H1 (cell line): ENCODE results near the gene TAF5.

Source experiments
- CBX8 ChIP-seq: fragments of 300-800, 300-1000 bp; sonication (generic); IDR thresholded peaks from 2 replicates; pipeline ENCODE4 v1.7.1; 2016; ENCODE audit warnings: low read depth, low read length, borderline replicate concordance
- CEBPB ChIP-seq: IDR thresholded peaks from 2 replicates; pipeline ENCODE4 v1.6.1; 2012; ENCODE audit warnings: low read depth, low read length
- EP300 ChIP-seq, 2 experiments: IDR thresholded peaks; 1 replicate in 1 of 2; 2 replicates in 1 of 2; pipeline ENCODE4 v1.6.1; 2011 to 2012; ENCODE audit warnings: low read depth in 2 of 2, low read length in 2 of 2, mild to moderate bottlenecking in 2 of 2, borderline replicate concordance in 1 of 2, inconsistent platforms in 1 of 2, moderate library complexity in 1 of 2
- JUND ChIP-seq: IDR thresholded peaks from 2 replicates; pipeline ENCODE4 v1.6.1; 2011; ENCODE audit warnings: mild to moderate bottlenecking, improper control_type of control experiment, low read length
- KDM1A ChIP-seq: fragments of 200-600, 300-600 bp; sonication (generic); IDR thresholded peaks from 2 replicates; pipeline ENCODE4 v1.7.1; 2016; ENCODE audit warnings: mild to moderate bottlenecking, low read length, borderline replicate concordance
- MAFK ChIP-seq: IDR thresholded peaks from 2 replicates; pipeline ENCODE4 v1.6.1; 2012; ENCODE audit warnings: low read depth, mild to moderate bottlenecking, improper control_type of control experiment, low read length
- NANOG ChIP-seq: IDR thresholded peaks from 2 replicates; pipeline ENCODE4 v1.6.1; 2011; ENCODE audit warnings: low read length, low read depth, mild to moderate bottlenecking, inconsistent platforms; ENCODE audit not compliant: insufficient read depth, poor library complexity, severe bottlenecking
- POLR2A ChIP-seq, 2 experiments: IDR thresholded peaks; 1 replicate in 1 of 2; 2 replicates in 1 of 2; pipeline ENCODE4 v1.6.1; 2011; ENCODE audit warnings: low read depth in 2 of 2, low read length in 2 of 2, mild to moderate bottlenecking in 2 of 2; ENCODE audit errors: control extremely low read depth in 1 of 2
- RBBP5 ChIP-seq: IDR thresholded peaks from 2 replicates; pipeline ENCODE4 v1.7.1; 2012; ENCODE audit warnings: low read depth, mild to moderate bottlenecking, inconsistent platforms, low read length, moderate library complexity, borderline replicate concordance
- SIN3A ChIP-seq, 2 experiments: IDR thresholded peaks in 1 of 2; conservative IDR thresholded peaks in 1 of 2; 2 replicates each; pipeline ENCODE4 v1.6.1; 2011 to 2012; ENCODE audit warnings: low read length in 2 of 2, improper control_type of control experiment in 1 of 2, low read depth in 1 of 2, mild to moderate bottlenecking in 1 of 2
- SIRT6 ChIP-seq: IDR thresholded peaks from one replicate; pipeline ENCODE4 v1.7.1; 2012; ENCODE audit warnings: low read length, inconsistent platforms
- SP1 ChIP-seq: IDR thresholded peaks from 2 replicates; pipeline ENCODE4 v1.6.1; 2011; ENCODE audit warnings: low read depth, low read length
- TBP ChIP-seq: IDR thresholded peaks from 2 replicates; pipeline ENCODE4 v1.6.1; 2011; ENCODE audit warnings: low read depth, low read length, improper control_type of control experiment
- TF ChIP-seq, protein P1 (sequence below), 3 experiments: IDR thresholded peaks; 1 replicate in 2 of 3; 2 replicates in 1 of 3; pipeline versions ENCODE4 v1.5.1 to v1.6.1; 2011; ENCODE audit warnings: low read length in 3 of 3, mild to moderate bottlenecking in 3 of 3, inconsistent platforms in 2 of 3, low read depth in 1 of 3, moderate library complexity in 1 of 3; ENCODE audit not compliant: insufficient read depth in 1 of 3; ENCODE audit errors: control extremely low read depth in 1 of 3

DNA sequence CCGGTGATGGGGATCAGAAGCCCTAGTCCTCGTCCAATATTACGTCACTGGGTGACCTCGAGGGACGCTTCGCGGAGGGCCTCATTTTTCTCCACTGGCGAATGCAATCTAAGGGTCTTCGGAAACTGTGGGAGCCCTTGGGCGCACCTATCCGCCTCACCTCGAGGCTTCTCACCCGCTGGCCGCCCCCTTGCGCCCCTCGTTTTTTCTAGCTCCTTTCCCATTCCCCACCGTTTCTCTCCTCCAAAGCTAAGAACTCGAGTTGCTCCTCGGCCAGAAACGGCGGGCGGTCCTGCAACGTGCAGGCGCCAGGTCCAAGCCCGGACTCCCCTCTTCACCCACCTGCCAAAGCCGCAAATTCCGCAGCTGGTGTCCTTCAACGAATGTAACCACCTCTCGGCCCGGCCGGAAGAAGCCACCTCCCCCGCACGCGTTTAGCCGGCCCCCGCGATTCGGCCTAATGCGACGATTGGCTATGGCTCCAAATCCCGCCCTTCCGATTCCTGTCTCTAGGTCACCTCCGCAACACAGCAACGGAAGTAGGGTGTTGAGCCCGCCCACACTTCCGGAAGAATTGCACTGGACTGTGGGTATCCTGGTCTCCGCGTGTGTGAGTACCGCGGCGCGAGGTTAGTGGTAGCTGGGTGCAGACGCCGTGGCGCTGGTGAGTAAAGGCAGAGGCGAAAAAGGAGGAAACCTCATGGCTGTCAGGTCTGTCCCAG lies 28.5 kb downstream of the TAF5 start, which contains the start of the genes ATP5MK and PDCD11:
- TF ChIP-seq POLR2A (IDR thresholded peaks at IDR 0.05; ENCODE audit: control extremely low read depth in 1 of 2, low read depth in 2 of 2, low read length in 2 of 2) (peak; percentile 66 to 81), MAFK (no peak), NANOG (no peak), JUND (no peak), SIN3A (conservative IDR thresholded peaks at IDR 0.05 in 1 of 2, IDR thresholded peaks at IDR 0.05 in 1 of 2; ENCODE audit: low read depth in 1 of 2, low read length in 2 of 2) (peak in 1 of 2 experiments; percentile 97; a peak in 2 of 4 replicates), TBP (peak; percentile 81; the same call in 1 of the 2 replicates), CBX8 (no peak), KDM1A (no peak), EP300 (IDR thresholded peaks at IDR 0.05; ENCODE audit: borderline replicate concordance in 1 of 2, low read depth in 2 of 2, low read length in 2 of 2) (no peak), CEBPB (no peak), RBBP5 (peak; percentile 49; the same call in 1 of the 2 replicates), SP1 (no peak), SIRT6 (no peak)
- TF ChIP-seq, protein P1, sequence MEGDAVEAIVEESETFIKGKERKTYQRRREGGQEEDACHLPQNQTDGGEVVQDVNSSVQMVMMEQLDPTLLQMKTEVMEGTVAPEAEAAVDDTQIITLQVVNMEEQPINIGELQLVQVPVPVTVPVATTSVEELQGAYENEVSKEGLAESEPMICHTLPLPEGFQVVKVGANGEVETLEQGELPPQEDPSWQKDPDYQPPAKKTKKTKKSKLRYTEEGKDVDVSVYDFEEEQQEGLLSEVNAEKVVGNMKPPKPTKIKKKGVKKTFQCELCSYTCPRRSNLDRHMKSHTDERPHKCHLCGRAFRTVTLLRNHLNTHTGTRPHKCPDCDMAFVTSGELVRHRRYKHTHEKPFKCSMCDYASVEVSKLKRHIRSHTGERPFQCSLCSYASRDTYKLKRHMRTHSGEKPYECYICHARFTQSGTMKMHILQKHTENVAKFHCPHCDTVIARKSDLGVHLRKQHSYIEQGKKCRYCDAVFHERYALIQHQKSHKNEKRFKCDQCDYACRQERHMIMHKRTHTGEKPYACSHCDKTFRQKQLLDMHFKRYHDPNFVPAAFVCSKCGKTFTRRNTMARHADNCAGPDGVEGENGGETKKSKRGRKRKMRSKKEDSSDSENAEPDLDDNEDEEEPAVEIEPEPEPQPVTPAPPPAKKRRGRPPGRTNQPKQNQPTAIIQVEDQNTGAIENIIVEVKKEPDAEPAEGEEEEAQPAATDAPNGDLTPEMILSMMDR (IDR thresholded peaks at IDR 0.05; ENCODE audit: control extremely low read depth in 1 of 3, insufficient read depth in 1 of 3, low read depth in 1 of 3, low read length in 3 of 3) = peak in 1 of 3 experiments; percentile 17; a peak in 1 of 4 replicates
